GM19324 (cell line): ENCODE data around the gene TMC8.
"Not testable (repeated sequence)": the region's sequence is repeated elsewhere in the genome, so short reads cannot be mapped to it uniquely, and the experiment has no call there.

Source experiments
- ATAC-seq: cut with Tn5 transposase; IDR thresholded peaks from one replicate; pipeline ENCODE4 v1.9.1; 2021; ENCODE audit warnings: mild to moderate bottlenecking, moderate library complexity; ENCODE audit not compliant: unreplicated experiment, low FRiP score

TMC8 gene

GRCh38 chr17:78147315-78147998, 16.9 kb downstream of the TMC8 start:
- ATAC-seq: no peak

GRCh38 chr17:78148286-78149016, 17.9 kb downstream of the TMC8 start:
- no peak for ATAC-seq

- no peak for ATAC-seq
Measured at GRCh38 chr17:78151514-78152008, 21.0 kb downstream of the TMC8 start.

GRCh38 chr17:78154903-78155811, 24.6 kb downstream of the TMC8 start:
- no peak for ATAC-seq

GRCh38 chr17:78159575-78160158, 29.1 kb downstream of the TMC8 start:
- no peak for ATAC-seq

- no peak for ATAC-seq
Measured at GRCh38 chr17:78163881-78164747, 33.5 kb downstream of the TMC8 start.

GRCh38 chr17:78164748-78165607, 34.4 kb downstream of the TMC8 start:
- ATAC-seq: no peak

- ATAC-seq: no peak
Measured at GRCh38 chr17:78166416-78166815, 35.8 kb downstream of the TMC8 start.

- ATAC-seq: peak; percentile 62
Measured at GRCh38 chr17:78168242-78168902, 37.8 kb downstream of the TMC8 start, which contains the start of gene SYNGR2. Gene SYNGR2, plus strand, starts transcription at chr17:78168581. Its CDS starts 36 bp downstream, at chr17:78168617.

- peak; percentile 8 for ATAC-seq
Measured at GRCh38 chr17:78168903-78169793, 38.6 kb downstream of the TMC8 start.

GRCh38 chr17:78170692-78171590, 40.4 kb downstream of the TMC8 start:
- no peak for ATAC-seq

- not testable (repeated sequence) for ATAC-seq
Measured at GRCh38 chr17:78171591-78172248, 41.1 kb downstream of the TMC8 start.

GRCh38 chr17:78172249-78173051, 41.9 kb downstream of the TMC8 start:
- no peak for ATAC-seq

GRCh38 chr17:78173097-78173715, 42.6 kb downstream of the TMC8 start:
- no peak for ATAC-seq
